Hepatocyte (in vitro differentiated cells): Measurements from ENCODE around the gene CCDC3.

Experiments used
- CTCF ChIP-seq: fragments of 200-600 bp; sonication (generic); IDR thresholded peaks from 2 replicates; pipeline ENCODE4 v1.5.1; 2016; ENCODE audit warnings: antibody characterized with exemption, mild to moderate bottlenecking; ENCODE audit not compliant: poor library complexity
- EZH2 ChIP-seq: fragments of 200-600 bp; sonication (generic); IDR thresholded peaks from 2 replicates; pipeline ENCODE4 v1.6.1; 2016; ENCODE audit warnings: antibody characterized with exemption, mild to moderate bottlenecking, borderline replicate concordance

- TF ChIP-seq CTCF (no peak), EZH2 (no peak)
These were observed 6.1 kb downstream of the CCDC3 start for GRCh38 chr10:12995425-12995861.
